ENCODE results near the gene THAP6.
"Not testable (repeated sequence)": the region's sequence is repeated elsewhere in the genome, so short reads cannot be mapped to it uniquely, and the experiment has no call there.

Gene THAP6

DNA sequence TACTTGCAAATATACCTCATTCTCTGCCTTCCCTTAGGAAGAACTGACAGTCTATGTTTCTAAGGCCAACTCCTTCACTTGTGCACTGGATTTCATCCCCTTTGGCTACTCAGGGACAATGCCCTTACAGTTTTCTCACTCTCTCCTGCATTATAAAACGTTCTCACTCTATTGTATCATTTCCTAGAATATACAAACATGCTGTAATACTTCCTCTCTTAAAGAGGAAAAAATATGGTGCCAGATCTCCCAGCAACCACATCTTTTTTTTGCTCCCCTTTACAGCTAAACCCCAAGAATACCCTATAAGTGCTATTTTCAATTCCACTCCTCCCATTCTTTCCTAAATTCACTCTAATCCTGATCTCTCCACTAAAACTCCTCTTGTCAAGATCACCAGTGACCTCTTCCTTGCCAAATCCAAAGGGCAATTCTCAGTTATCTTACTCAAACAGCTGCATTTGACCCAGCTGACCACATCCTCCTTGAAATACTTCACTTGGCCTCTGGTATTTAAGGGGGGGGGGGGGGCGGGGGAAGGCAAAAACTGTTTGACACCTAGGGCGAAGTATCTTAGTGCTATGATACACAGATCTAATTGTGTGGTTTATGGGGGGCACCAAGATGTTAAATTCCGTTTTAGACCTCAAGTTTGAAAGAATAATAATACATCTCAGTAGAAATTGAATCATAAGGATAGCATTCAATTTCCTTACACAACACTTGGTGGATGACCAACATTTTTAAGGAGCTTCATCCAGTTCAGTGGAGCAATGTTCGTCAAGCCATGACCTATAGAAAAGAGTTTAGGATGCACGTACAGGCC is 1.7 kb upstream of the THAP6 start:
- Histone ChIP-seq H3K9me3 (replicated peaks in 1 of 11) (peaks cover 12 to 19% (median 15%) of the 10 kb centered on the region in 11 experiments), H4K20me1 (peaks cover 0 to 25% (median 0%) of the 10 kb centered on the region in 11 experiments; a peak in 5 of 22 replicates), H3K36me3 (peaks cover 31 to 58% (median 37%) of the 10 kb centered on the region in 11 experiments), H3K4me1 (peaks cover 29 to 57% (median 40%) of the 10 kb centered on the region in 10 experiments), H3K4me2 (peak overlapping the region; percentile 78 to 98 (median 88)), H3K27ac (peak overlapping the region; percentile 83 to 95 (median 93)), H3K27me3 (no peaks in the 10 kb centered on the region), H3K4me3 (peak overlapping the region; percentile 71 to 90 (median 81)), H3K9ac (peak overlapping the region; percentile 81 to 95 (median 90))
- TF ChIP-seq Cebpa-rat (IDR thresholded peaks at IDR 0.05) = no peak

DNA sequence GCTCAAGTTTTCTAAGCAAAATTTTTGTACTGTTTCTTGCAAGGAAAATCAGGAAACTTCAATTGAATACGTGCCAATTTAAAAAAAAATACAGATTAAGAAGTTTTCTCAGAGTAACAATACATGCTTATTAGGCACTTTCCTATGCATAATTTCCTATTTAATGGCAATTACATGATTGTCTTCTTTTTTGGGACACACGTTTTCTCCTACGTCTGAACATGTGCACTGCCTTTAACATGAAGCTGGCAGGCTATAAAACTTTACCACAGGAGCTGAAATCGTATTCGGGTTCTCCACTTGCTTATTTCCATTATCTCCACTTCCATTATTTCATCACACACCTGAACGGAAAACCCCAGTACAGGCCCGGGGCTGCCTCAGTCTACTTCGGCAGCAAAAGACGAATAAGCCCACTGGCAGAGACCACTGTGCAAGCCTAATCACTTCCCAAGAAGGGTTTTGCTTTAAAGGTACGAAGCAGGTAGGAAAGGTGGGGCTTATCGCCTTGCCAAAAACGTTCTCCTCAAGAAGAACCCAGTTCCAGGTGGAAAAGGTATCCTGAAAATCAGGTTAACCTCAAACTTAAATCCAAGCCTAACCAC is 645 bp upstream of the THAP6 start:
- Histone ChIP-seq H3K27ac (peak overlapping the region; percentile 83 to 95 (median 93)), H3K9me3 (replicated peaks in 1 of 11) (peaks cover 12 to 19% (median 15%) of the 10 kb centered on the region in 11 experiments), H3K9ac (peak overlapping the region; percentile 81 to 95 (median 90)), H4K20me1 (peaks cover 0 to 18% (median 0%) of the 10 kb centered on the region in 11 experiments; a peak in 2 of 22 replicates), H3K4me2 (peak overlapping the region; percentile 78 to 98 (median 88)), H3K36me3 (peaks cover 33 to 58% (median 38%) of the 10 kb centered on the region in 11 experiments), H3K4me1 (peaks cover 29 to 57% (median 40%) of the 10 kb centered on the region in 10 experiments), H3K4me3 (peak overlapping the region; percentile 71 to 90 (median 81)), H3K27me3 (no peaks in the 10 kb centered on the region)
- no peak for TF ChIP-seq Cebpa-rat (IDR thresholded peaks at IDR 0.05)

DNA sequence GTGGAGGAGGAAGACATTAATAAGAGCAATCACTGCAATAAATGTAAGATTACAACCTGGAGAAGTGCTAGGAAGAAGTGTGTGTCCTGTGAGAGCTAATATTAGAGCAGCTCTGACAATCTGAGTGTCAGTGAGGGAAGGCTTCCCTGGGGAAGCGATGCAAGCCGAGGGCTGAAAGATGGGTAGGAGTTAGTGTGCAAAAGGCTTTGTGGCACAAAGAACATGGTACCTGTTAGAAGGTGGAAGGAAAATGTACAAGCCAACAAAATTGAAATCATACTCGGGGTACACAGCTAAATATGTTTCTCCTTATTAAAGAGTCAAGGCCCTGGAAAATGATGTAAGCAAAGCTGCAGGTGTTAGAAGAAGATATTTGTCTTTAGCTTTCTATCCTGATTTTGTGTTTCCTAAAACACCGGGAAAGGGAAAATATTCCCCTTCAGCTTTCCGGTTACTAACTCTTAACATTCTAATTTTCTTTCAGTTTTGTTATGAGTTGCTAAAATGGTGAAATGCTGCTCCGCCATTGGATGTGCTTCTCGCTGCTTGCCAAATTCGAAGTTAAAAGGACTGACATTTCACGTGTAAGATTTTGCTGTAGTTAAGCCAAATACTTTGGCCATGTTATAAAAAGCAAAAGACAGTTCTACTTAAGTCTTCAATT is 808 bp downstream of the THAP6 start:
- H3K27me3 ChIP-seq = no peaks in the 10 kb centered on the region
- H4K20me1 ChIP-seq = peaks cover 0 to 13% (median 0%) of the 10 kb centered on the region in 11 experiments; a peak in 2 of 22 replicates
- peaks cover 29 to 47% (median 39%) of the 10 kb centered on the region in 10 experiments for H3K4me1 ChIP-seq
- TF ChIP-seq Cebpa-rat (IDR thresholded peaks at IDR 0.05) = no peak
- peak overlapping the region; percentile 83 to 95 (median 93) for H3K27ac ChIP-seq
- H3K4me2 ChIP-seq = peak overlapping the region; percentile 78 to 96 (median 90)
- H3K9me3 ChIP-seq (replicated peaks in 1 of 11) = peaks cover 0 to 5% (median 4%) of the 10 kb centered on the region in 11 experiments; a peak in 19 of 22 replicates
- H3K4me3 ChIP-seq = peak overlapping the region; percentile 71 to 90 (median 81)
- H3K9ac ChIP-seq = peak overlapping the region; percentile 81 to 95 (median 90)
- H3K36me3 ChIP-seq = peaks cover 27 to 51% (median 32%) of the 10 kb centered on the region in 11 experiments

DNA sequence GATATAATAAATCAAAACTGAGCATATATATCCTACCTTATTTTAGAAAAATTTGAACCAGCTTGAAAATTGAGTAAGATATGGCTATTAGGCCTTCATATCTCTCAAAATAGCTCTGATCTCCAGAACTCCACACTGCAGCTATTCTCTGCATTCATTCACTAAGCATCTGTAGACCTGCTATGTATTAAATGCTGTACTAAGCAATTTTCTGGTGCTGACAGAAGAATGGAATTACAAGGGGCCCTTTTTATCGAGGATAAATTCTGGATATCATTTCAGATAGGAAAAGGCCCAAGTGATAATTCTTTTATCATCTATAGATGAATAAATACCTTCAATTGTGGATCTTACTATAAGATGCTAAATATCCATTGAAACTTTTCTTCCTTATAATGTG is 1.9 kb downstream of the THAP6 start:
- peak overlapping the region in 8 of 11 experiments; percentile 78 to 96 (median 90); a peak in 9 of 22 replicates for H3K4me2 ChIP-seq

GRCh38 chr4:75519452-75519851 is 5.2 kb downstream of the THAP6 start:
- peaks cover 51 to 75% (median 65%) of the 10 kb centered on the region in 11 experiments for H3K36me3 ChIP-seq
- H3K27me3 ChIP-seq; H3K4me3 ChIP-seq; H3K9me3 ChIP-seq (replicated peaks in 1 of 11); H3K9ac ChIP-seq; H3K4me2 ChIP-seq; H3K27ac ChIP-seq; H4K20me1 ChIP-seq: not testable (repeated sequence)
- H3K4me1 ChIP-seq = peaks cover 7 to 32% (median 14%) of the 10 kb centered on the region in 10 experiments

More for the DNA sequence above, 1.9 kb downstream of the THAP6 start:
- Histone ChIP-seq H4K20me1 (peaks cover 0 to 9% (median 0%) of the 10 kb centered on the region in 11 experiments; a peak in 2 of 22 replicates), H3K27me3 (no peaks in the 10 kb centered on the region), H3K4me1 (peaks cover 28 to 39% (median 35%) of the 10 kb centered on the region in 10 experiments), H3K9ac (peak overlapping the region in 1 of 11 experiments; percentile 92; a peak in 1 of 22 replicates), H3K27ac (no peak overlapping the region), H3K9me3 (replicated peaks in 1 of 11) (no peaks in the 10 kb centered on the region; a peak in 1 of 22 replicates), H3K36me3 (peaks cover 23 to 50% (median 35%) of the 10 kb centered on the region in 11 experiments), H3K4me3 (no peak overlapping the region)
- no peak for TF ChIP-seq Cebpa-rat (IDR thresholded peaks at IDR 0.05)

DNA sequence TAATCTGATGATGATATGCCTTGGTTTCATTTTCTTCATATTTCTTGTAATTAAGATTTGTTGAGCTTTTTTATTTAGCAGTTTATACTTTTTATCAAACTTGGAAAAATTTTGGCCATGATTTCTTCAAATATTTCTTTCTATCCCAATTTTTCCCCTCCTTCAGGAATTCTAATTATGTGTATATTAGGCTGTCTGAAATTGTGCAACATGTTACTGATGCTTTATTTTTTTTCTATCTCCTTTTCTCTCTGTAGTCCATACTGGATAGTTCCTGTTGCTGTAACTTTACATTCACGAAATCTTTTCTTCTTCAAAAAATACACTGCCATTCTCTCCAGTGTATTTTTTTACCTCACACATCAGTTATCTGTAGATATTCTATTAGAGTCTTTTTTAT is 10.8 kb downstream of the THAP6 start:
- Histone ChIP-seq H4K20me1 (no peaks in the 10 kb centered on the region; a peak in 1 of 22 replicates), H3K36me3 (peaks cover 70 to 97% (median 92%) of the 10 kb centered on the region in 11 experiments), H3K9ac (no peak overlapping the region), H3K4me1 (peaks cover 0 to 12% (median 0%) of the 10 kb centered on the region in 10 experiments; a peak in 2 of 20 replicates), H3K4me3 (no peak overlapping the region), H3K27me3 (no peaks in the 10 kb centered on the region), H3K4me2 (no peak overlapping the region), H3K9me3 (replicated peaks in 1 of 11) (peaks cover 0 to 2% (median 0%) of the 10 kb centered on the region in 11 experiments; a peak in 7 of 22 replicates), H3K27ac (no peak overlapping the region)
- TF ChIP-seq Cebpa-rat (IDR thresholded peaks at IDR 0.05) = no peak

DNA sequence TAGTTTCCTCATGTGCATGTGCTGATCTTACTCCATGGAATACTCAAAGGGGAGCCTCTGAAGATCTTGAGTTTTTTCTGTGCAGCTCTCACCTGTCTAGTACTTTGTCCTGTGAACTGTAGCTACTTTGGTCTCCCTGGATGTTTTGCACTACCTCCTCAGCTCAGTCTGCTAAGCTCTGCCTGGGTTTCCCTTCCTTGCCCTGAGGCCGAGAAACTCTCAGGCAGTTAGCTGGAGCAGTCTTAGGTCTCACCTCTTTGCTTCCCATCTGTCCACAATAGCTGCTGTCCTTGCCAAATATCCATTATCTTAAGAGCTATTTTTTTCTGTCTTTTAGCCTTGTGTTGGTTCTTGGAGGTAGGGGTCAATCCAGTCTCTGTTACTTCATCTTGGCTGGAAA is 11.6 kb downstream of the THAP6 start:
- Histone ChIP-seq H3K27me3 (no peaks in the 10 kb centered on the region), H3K9me3 (replicated peaks in 1 of 11) (peaks cover 4 to 10% (median 8%) of the 10 kb centered on the region in 11 experiments), H3K4me3 (no peak overlapping the region), H3K27ac (no peak overlapping the region), H3K9ac (no peak overlapping the region), H3K4me1 (peaks cover 0 to 12% (median 0%) of the 10 kb centered on the region in 10 experiments; a peak in 2 of 20 replicates), H4K20me1 (no peaks in the 10 kb centered on the region; a peak in 1 of 22 replicates), H3K4me2 (no peak overlapping the region), H3K36me3 (peaks cover 76 to 97% (median 93%) of the 10 kb centered on the region in 11 experiments)
- TF ChIP-seq Cebpa-rat (IDR thresholded peaks at IDR 0.05) = no peak

DNA sequence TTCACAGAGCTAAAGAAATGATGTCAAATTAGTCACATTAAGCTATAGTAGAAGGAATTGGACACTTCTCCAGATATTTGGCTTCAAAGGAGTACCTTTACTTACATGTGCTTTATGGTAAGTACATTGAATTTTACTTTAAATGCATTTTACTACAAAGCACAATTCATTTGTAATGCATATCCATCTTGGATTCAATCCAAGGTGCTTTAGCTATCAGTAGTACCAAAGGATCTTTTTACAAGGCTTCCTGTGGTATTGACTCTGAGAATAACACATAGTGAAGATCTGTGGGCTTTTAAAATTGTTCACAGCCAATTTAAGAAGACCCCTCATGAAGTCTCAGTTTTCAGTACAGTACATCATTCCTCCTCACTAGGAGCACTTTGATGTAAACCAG is 13.2 kb downstream of the THAP6 start:
- Histone ChIP-seq H3K4me2 (no peak overlapping the region), H3K27ac (no peak overlapping the region), H4K20me1 (no peaks in the 10 kb centered on the region; a peak in 1 of 22 replicates), H3K4me3 (no peak overlapping the region), H3K9ac (no peak overlapping the region), H3K27me3 (no peaks in the 10 kb centered on the region), H3K4me1 (peaks cover 0 to 11% (median 0%) of the 10 kb centered on the region in 10 experiments; a peak in 2 of 20 replicates), H3K36me3 (peaks cover 85 to 100% (median 97%) of the 10 kb centered on the region in 11 experiments), H3K9me3 (replicated peaks in 1 of 11) (peaks cover 19 to 26% (median 24%) of the 10 kb centered on the region in 11 experiments)
- TF ChIP-seq Cebpa-rat (IDR thresholded peaks at IDR 0.05) = no peak
